A549 (cell line): ENCODE results near the gene PHOX2A.

Experiments used
- BCL3 ChIP-seq: fragments of >200 bp; sonication (Bioruptor Twin); formaldehyde crosslinking; IDR thresholded peaks from 3 replicates; pipeline ENCODE4 v1.6.1; 2016
- BHLHE40 ChIP-seq: IDR thresholded peaks from 2 replicates; pipeline ENCODE4 v1.6.1; 2012; ENCODE audit warnings: low read depth, low read length, inconsistent platforms
- CHD4 ChIP-seq: fragments of 200-600 bp; sonication (generic); IDR thresholded peaks from 2 replicates; pipeline ENCODE4 v1.6.1; 2016; ENCODE audit warnings: antibody characterized with exemption, mild to moderate bottlenecking, borderline replicate concordance
- CTCF ChIP-seq: fragments of >200 bp; sonication (Bioruptor Twin); formaldehyde crosslinking; IDR thresholded peaks from 3 replicates; pipeline ENCODE4 v1.5.1; 2016
- EP300 ChIP-seq, 2 experiments: fragments of >200 bp; sonication (Bioruptor Twin); formaldehyde crosslinking; IDR thresholded peaks; 2 replicates in 1 of 2; 3 replicates in 1 of 2; pipeline ENCODE4 v1.6.1; 2016 to 2017
- MAFK ChIP-seq: fragments of 450-650 bp; IDR thresholded peaks from 2 replicates; pipeline ENCODE4 v1.6.1; 2014; ENCODE audit not compliant: partially characterized antibody
- MAX ChIP-seq: IDR thresholded peaks from 2 replicates; pipeline ENCODE4 v1.6.1; 2012
- MAZ ChIP-seq: fragments of 150-350 bp; IDR thresholded peaks from 2 replicates; pipeline ENCODE4 v1.6.1; 2014; ENCODE audit warnings: antibody characterized with exemption, low read depth, low read length, borderline replicate concordance
- PBX3 ChIP-seq: IDR thresholded peaks from 2 replicates; pipeline ENCODE4 v1.6.1; 2012
- POLR2A ChIP-seq: IDR thresholded peaks from 2 replicates; pipeline ENCODE4 v1.6.1; 2012; ENCODE audit warnings: mild to moderate bottlenecking, low read length
- REST ChIP-seq: fragments of 200-600 bp; sonication (generic); IDR thresholded peaks from 2 replicates; pipeline ENCODE4 v1.6.1; 2016; ENCODE audit warnings: antibody characterized with exemption, mild to moderate bottlenecking, moderate library complexity
- SMC3 ChIP-seq: fragments of >200 bp; sonication (Bioruptor Twin); formaldehyde crosslinking; IDR thresholded peaks from 3 replicates; pipeline ENCODE4 v1.6.1; 2018; ENCODE audit warnings: inconsistent platforms
- TF ChIP-seq, protein P1 (sequence below): fragments of 150-350 bp; IDR thresholded peaks from 2 replicates; pipeline ENCODE4 v1.6.1; 2014; ENCODE audit warnings: low read depth, mild to moderate bottlenecking, low read length

DNA sequence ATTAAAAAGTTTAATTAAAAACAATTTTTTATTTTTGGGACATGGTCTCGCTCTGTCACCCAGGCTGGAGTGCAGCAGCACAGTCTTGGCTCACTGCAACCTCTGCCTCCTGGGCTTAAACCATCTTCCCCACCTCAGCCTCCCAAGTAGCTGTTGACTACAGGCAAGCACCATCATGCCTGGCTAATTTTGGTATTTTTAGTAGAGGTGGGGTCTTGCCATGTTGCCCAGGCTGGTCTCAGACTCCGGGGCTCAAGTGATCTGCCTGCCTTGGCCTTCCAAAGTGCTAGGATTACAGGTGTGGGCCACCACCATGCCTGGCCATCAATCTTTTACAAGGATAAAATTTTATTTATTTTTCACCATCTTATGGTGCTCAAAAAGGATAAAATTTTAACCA is 43.3 kb upstream of the PHOX2A start:
- TF ChIP-seq, protein P1, sequence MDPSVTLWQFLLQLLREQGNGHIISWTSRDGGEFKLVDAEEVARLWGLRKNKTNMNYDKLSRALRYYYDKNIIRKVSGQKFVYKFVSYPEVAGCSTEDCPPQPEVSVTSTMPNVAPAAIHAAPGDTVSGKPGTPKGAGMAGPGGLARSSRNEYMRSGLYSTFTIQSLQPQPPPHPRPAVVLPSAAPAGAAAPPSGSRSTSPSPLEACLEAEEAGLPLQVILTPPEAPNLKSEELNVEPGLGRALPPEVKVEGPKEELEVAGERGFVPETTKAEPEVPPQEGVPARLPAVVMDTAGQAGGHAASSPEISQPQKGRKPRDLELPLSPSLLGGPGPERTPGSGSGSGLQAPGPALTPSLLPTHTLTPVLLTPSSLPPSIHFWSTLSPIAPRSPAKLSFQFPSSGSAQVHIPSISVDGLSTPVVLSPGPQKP: no peak
- TF ChIP-seq CTCF (no peak), CHD4 (no peak), EP300 (IDR thresholded peaks at IDR 0.05) (no peak), SMC3 (no peak), MAZ (no peak), REST (no peak), POLR2A (no peak), BHLHE40 (no peak), BCL3 (no peak), MAFK (no peak), MAX (no peak), PBX3 (no peak)
